ENCODE data around the gene KRTAP5-11.
"Not testable (repeated sequence)": the region's sequence is repeated elsewhere in the genome, so short reads cannot be mapped to it uniquely, and the experiment has no call there.

GRCh38 chr11:71585673-71586072 lies 3.0 kb upstream of the KRTAP5-11 start:
- TF ChIP-seq POLR2A (IDR thresholded peaks at IDR 0.05) = not testable (repeated sequence)
- TF ChIP-seq, protein P1, sequence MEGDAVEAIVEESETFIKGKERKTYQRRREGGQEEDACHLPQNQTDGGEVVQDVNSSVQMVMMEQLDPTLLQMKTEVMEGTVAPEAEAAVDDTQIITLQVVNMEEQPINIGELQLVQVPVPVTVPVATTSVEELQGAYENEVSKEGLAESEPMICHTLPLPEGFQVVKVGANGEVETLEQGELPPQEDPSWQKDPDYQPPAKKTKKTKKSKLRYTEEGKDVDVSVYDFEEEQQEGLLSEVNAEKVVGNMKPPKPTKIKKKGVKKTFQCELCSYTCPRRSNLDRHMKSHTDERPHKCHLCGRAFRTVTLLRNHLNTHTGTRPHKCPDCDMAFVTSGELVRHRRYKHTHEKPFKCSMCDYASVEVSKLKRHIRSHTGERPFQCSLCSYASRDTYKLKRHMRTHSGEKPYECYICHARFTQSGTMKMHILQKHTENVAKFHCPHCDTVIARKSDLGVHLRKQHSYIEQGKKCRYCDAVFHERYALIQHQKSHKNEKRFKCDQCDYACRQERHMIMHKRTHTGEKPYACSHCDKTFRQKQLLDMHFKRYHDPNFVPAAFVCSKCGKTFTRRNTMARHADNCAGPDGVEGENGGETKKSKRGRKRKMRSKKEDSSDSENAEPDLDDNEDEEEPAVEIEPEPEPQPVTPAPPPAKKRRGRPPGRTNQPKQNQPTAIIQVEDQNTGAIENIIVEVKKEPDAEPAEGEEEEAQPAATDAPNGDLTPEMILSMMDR (IDR thresholded peaks at IDR 0.05) = not testable (repeated sequence)

Measured in Peyer's patch (tissue), 4 donors.